H1 (cell line): Measurements from ENCODE around the gene MATR3. TPM values are rescaled to one million over a fixed set of nuclear protein-coding genes. Genes with fewer than 3 reads are reported as not detected.

Experiments
- CTCF ChIA-PET: fragments of 300-600 bp; sonication (Branson Sonifier 250); formaldehyde crosslinking; loops from one replicate; lab custom pipeline; 2021; ENCODE audit not compliant: partially characterized antibody; lab: Charles Lee
- POLR2A ChIA-PET: fragments of 300-600 bp; sonication (Branson Sonifier 250); formaldehyde crosslinking; loops from one replicate; lab custom pipeline; 2021; ENCODE audit warnings: inconsistent platforms; ENCODE audit not compliant: partially characterized antibody; lab: Charles Lee
- DNase-seq, 2 experiments: peaks; one replicate each; pipeline versions ENCODE4 v3.0.0 to v3.0.0-alpha.2; 2010 to 2022; ENCODE audit warnings: low spot score in 2 of 2, low read depth in 1 of 2, mixed read lengths in 1 of 2
- FAIRE-seq: peaks from 2 replicates; lab custom pipeline; 2011; peaks lifted over from hg19 to GRCh38; lab: Jason Lieb, UNC
- H2AFZ ChIP-seq: 2 replicates; pipeline ENCODE4 v1.8.1; 2012; ENCODE audit warnings: low read length, inconsistent platforms
- H2AK5ac ChIP-seq: 2 replicates; pipeline ENCODE4 v1.6.1; 2013; ENCODE audit warnings: low read depth, low read length
- H2BK120ac ChIP-seq: replicated peaks from 2 replicates; pipeline ENCODE3; 2013; ENCODE audit warnings: low read depth, low read length, inconsistent platforms
- H2BK12ac ChIP-seq: 2 replicates; pipeline ENCODE4 v1.6.1; 2013; ENCODE audit warnings: low read depth, low read length
- H2BK15ac ChIP-seq: 2 replicates; pipeline ENCODE4 v1.6.1; 2013; ENCODE audit warnings: low read length
- H2BK20ac ChIP-seq: 2 replicates; pipeline ENCODE4 v1.6.1; 2013; ENCODE audit warnings: low read length
- H2BK5ac ChIP-seq: 2 replicates; pipeline ENCODE4 v1.6.1; 2013; ENCODE audit warnings: low read depth, low read length
- H3K14ac ChIP-seq: 2 replicates; pipeline ENCODE4 v1.6.1; 2013; ENCODE audit warnings: inconsistent platforms; ENCODE audit not compliant: insufficient read length
- H3K18ac ChIP-seq: 2 replicates; pipeline ENCODE4 v1.6.1; 2013; ENCODE audit warnings: low read length; ENCODE audit errors: extremely low read depth
- H3K23ac ChIP-seq: 2 replicates; pipeline ENCODE4 v1.6.1; 2013; ENCODE audit warnings: inconsistent platforms; ENCODE audit not compliant: insufficient read length
- H3K23me2 ChIP-seq: 2 replicates; pipeline ENCODE4 v1.6.1; 2013; ENCODE audit warnings: low read depth, low read length
- H3K27ac ChIP-seq: 2 replicates; pipeline ENCODE4 v1.6.1; 2011; ENCODE audit warnings: low read depth, low read length, inconsistent platforms
- H3K27me3 ChIP-seq, 4 experiments: replicated peaks in 1 of 4; 1 replicate in 1 of 4; 2 replicates in 3 of 4; pipeline versions ENCODE4 v1.6.1 to v1.8.1; 2011 to 2013; ENCODE audit warnings: low read length in 3 of 4, mild to moderate bottlenecking in 3 of 4, inconsistent platforms in 2 of 4, mixed read lengths in 2 of 4, moderate library complexity in 1 of 4; ENCODE audit not compliant: control insufficient read depth in 3 of 4, insufficient read depth in 3 of 4; ENCODE audit errors: extremely low read depth in 1 of 4
- H3K36me3 ChIP-seq, 4 experiments: 2 replicates each; pipeline versions ENCODE4 v1.6.1 to v1.8.1; 2011 to 2013; ENCODE audit warnings: mild to moderate bottlenecking in 4 of 4, low read length in 3 of 4, moderate library complexity in 2 of 4, control low read depth in 1 of 4, inconsistent platforms in 1 of 4; ENCODE audit not compliant: insufficient read depth in 4 of 4, control insufficient read depth in 2 of 4
- H3K4ac ChIP-seq: replicated peaks from 2 replicates; pipeline ENCODE3; 2013; ENCODE audit warnings: low read length, low read depth, mixed read lengths, inconsistent platforms; ENCODE audit not compliant: insufficient read length
- H3K4me1 ChIP-seq, 4 experiments: replicated peaks in 1 of 4; 1 replicate in 1 of 4; 2 replicates in 3 of 4; pipeline versions ENCODE4 v1.6.1 to v1.8.1; 2011 to 2013; ENCODE audit warnings: low read length in 3 of 4, inconsistent platforms in 2 of 4, mixed read lengths in 1 of 4; ENCODE audit not compliant: insufficient read depth in 4 of 4, control insufficient read depth in 3 of 4
- H3K4me2 ChIP-seq, 2 experiments: 2 replicates each; pipeline versions ENCODE4 v1.6.1 to v1.8.1; 2011 to 2013; ENCODE audit warnings: low read depth in 2 of 2, low read length in 2 of 2, control low read depth in 1 of 2, inconsistent platforms in 1 of 2, mild to moderate bottlenecking in 1 of 2; ENCODE audit not compliant: insufficient read depth in 1 of 2
- H3K4me3 ChIP-seq, 4 experiments: fragments of 200-600, 300-600 bp in 1 of 4; sonication (generic), shearing (Covaris generic), sonication (Bioruptor Twin) in 1 of 4; 2 replicates each; pipeline versions ENCODE4 v1.5.1 to v1.8.1; 2011 to 2016; ENCODE audit warnings: low read length in 4 of 4, low read depth in 3 of 4, control low read depth in 2 of 4, inconsistent platforms in 2 of 4, mild to moderate bottlenecking in 2 of 4, mixed read lengths in 1 of 4, moderate library complexity in 1 of 4; ENCODE audit not compliant: insufficient read depth in 2 of 4; ENCODE audit errors: extremely low read depth in 1 of 4
- H3K56ac ChIP-seq: replicated peaks from 2 replicates; pipeline ENCODE3; 2013; ENCODE audit warnings: low read depth, mild to moderate bottlenecking, mixed read lengths, low read length, inconsistent platforms; ENCODE audit not compliant: insufficient read length
- H3K79me1 ChIP-seq: 2 replicates; pipeline ENCODE4 v1.6.1; 2013; ENCODE audit warnings: low read depth, low read length, control low read depth
- H3K79me2 ChIP-seq, 2 experiments: 2 replicates each; pipeline versions ENCODE4 v1.6.1 to v1.8.1; 2012 to 2013; ENCODE audit warnings: low read length in 2 of 2, mild to moderate bottlenecking in 2 of 2, inconsistent platforms in 1 of 2; ENCODE audit not compliant: insufficient read depth in 2 of 2, control insufficient read depth in 1 of 2
- H3K9ac ChIP-seq, 4 experiments: replicated peaks in 1 of 4; 1 replicate in 1 of 4; 2 replicates in 3 of 4; pipeline versions ENCODE4 v1.6.1 to v1.8.1; 2011 to 2013; ENCODE audit warnings: low read depth in 3 of 4, low read length in 3 of 4, control low read depth in 2 of 4, mild to moderate bottlenecking in 2 of 4, moderate library complexity in 2 of 4, inconsistent platforms in 1 of 4; ENCODE audit errors: extremely low read depth in 1 of 4
- H3K9me3 ChIP-seq, 2 experiments: 2 replicates each; pipeline versions ENCODE4 v1.6.1 to v1.8.1; 2012 to 2013; ENCODE audit warnings: mild to moderate bottlenecking in 2 of 2, moderate library complexity in 2 of 2, control low read depth in 1 of 2, inconsistent platforms in 1 of 2, low read depth in 1 of 2, low read length in 1 of 2, mixed read lengths in 1 of 2; ENCODE audit not compliant: insufficient read depth in 2 of 2
- H4K20me1 ChIP-seq, 2 experiments: replicated peaks in 1 of 2; 2 replicates each; pipeline versions ENCODE3 to v1.8.1; 2011 to 2013; ENCODE audit warnings: inconsistent platforms in 2 of 2, low read length in 2 of 2, mild to moderate bottlenecking in 1 of 2; ENCODE audit not compliant: insufficient read depth in 2 of 2, control insufficient read depth in 1 of 2
- H4K5ac ChIP-seq: 2 replicates; pipeline ENCODE4 v1.6.1; 2013; ENCODE audit warnings: low read length, low read depth, mixed read lengths, inconsistent platforms; ENCODE audit not compliant: insufficient read length
- H4K8ac ChIP-seq: 2 replicates; pipeline ENCODE4 v1.8.0; 2013; ENCODE audit warnings: mild to moderate bottlenecking, moderate library complexity, low read length, inconsistent platforms; ENCODE audit not compliant: insufficient read depth; ENCODE audit errors: extremely low read depth
- H4K91ac ChIP-seq: replicated peaks from 2 replicates; pipeline ENCODE3; 2013; ENCODE audit warnings: low read length, mixed read lengths, inconsistent platforms; ENCODE audit not compliant: insufficient read length
- CBX5 ChIP-seq: fragments of 300-800, 300-1000 bp; sonication (generic); IDR thresholded peaks from 2 replicates; pipeline ENCODE4 v1.7.1; 2016; ENCODE audit warnings: antibody characterized with exemption, low read length, low read depth
- EGR1 ChIP-seq: IDR thresholded peaks from 2 replicates; pipeline ENCODE4 v1.6.1; 2011; ENCODE audit warnings: low read depth, low read length, borderline replicate concordance
- EZH2 ChIP-seq: fragments of 200-600 bp; sonication (generic); IDR thresholded peaks from 2 replicates; pipeline ENCODE4 v1.7.1; 2012; ENCODE audit warnings: low read depth, mild to moderate bottlenecking, moderate library complexity, low read length, inconsistent platforms; ENCODE audit not compliant: severe bottlenecking
- KDM5A ChIP-seq: fragments of 200-600 bp; IDR thresholded peaks from 2 replicates; pipeline ENCODE4 v1.7.1; 2012; ENCODE audit warnings: mild to moderate bottlenecking, low read length, inconsistent platforms, mixed read lengths
- NANOG ChIP-seq: IDR thresholded peaks from 2 replicates; pipeline ENCODE4 v1.6.1; 2011; ENCODE audit warnings: low read length, low read depth, mild to moderate bottlenecking, inconsistent platforms; ENCODE audit not compliant: insufficient read depth, poor library complexity, severe bottlenecking
- RBBP5 ChIP-seq: IDR thresholded peaks from 2 replicates; pipeline ENCODE4 v1.7.1; 2012; ENCODE audit warnings: low read depth, mild to moderate bottlenecking, inconsistent platforms, low read length, moderate library complexity, borderline replicate concordance
- TBP ChIP-seq: IDR thresholded peaks from 2 replicates; pipeline ENCODE4 v1.6.1; 2011; ENCODE audit warnings: low read depth, low read length, improper control_type of control experiment
- YY1 ChIP-seq: IDR thresholded peaks from 2 replicates; pipeline ENCODE4 v1.6.1; 2011; ENCODE audit warnings: low read depth, mild to moderate bottlenecking, low read length
- WGBS, 2 experiments: shearing (Covaris generic) in 1 of 2; methylation state at CpG; one replicate each; pipeline versions ENCODE4 v1.1.6 to v1.1.7; 2013 to 2015; ENCODE audit warnings: low lambda C conversion rate in 2 of 2, mixed read lengths in 2 of 2, inconsistent platforms in 1 of 2, low coverage in 1 of 2, missing lambda C conversion rate in 1 of 2; ENCODE audit not compliant: insufficient replicate concordance in 2 of 2, insufficient coverage in 1 of 2, insufficient read length in 1 of 2; ENCODE audit errors: extremely low coverage in 1 of 2, missing lambda C conversion rate in 1 of 2; 5-methylcytosine and 5-hydroxymethylcytosine counted together
- polyA plus RNA-seq, 7 experiments: library from polyadenylated mRNA; depleted of rRNA in 3 of 7; stranded (reverse) in 5 of 7; unstranded in 2 of 7; fragments of >200 nt in 5 of 7; fragments of 200-250 nt in 2 of 7; gene quantifications; 1 replicate in 5 of 7; 2 replicates in 1 of 7; 4 replicates in 1 of 7; pipeline versions ENCODE4 v1.2.1 to v1.2.3, GENCODE V29; 2011 to 2013; ENCODE audit warnings: missing spikeins in 2 of 7, mixed read lengths in 2 of 7
- total RNA-seq: library from RNA; stranded (reverse); fragmentation: NEBNext Ultra II Directional; extraction: Animal tissue kit (Norgen Biotek cat#: 25700); gene quantifications from 2 replicates; pipeline ENCODE4 v1.2.1, GENCODE V29; 2021
- TF ChIP-seq, protein P1 (sequence below), 3 experiments: IDR thresholded peaks; 1 replicate in 2 of 3; 2 replicates in 1 of 3; pipeline versions ENCODE4 v1.5.1 to v1.6.1; 2011; ENCODE audit warnings: low read length in 3 of 3, mild to moderate bottlenecking in 3 of 3, inconsistent platforms in 2 of 3, low read depth in 1 of 3, moderate library complexity in 1 of 3; ENCODE audit not compliant: insufficient read depth in 1 of 3; ENCODE audit errors: control extremely low read depth in 1 of 3

MATR3 gene
- total and polyA plus RNA-seq, 2 of the 8 experiments (the other 6 are each of a cell fraction or from before 2014, with no cell fraction given) = 116 to 389 TPM

DNA sequence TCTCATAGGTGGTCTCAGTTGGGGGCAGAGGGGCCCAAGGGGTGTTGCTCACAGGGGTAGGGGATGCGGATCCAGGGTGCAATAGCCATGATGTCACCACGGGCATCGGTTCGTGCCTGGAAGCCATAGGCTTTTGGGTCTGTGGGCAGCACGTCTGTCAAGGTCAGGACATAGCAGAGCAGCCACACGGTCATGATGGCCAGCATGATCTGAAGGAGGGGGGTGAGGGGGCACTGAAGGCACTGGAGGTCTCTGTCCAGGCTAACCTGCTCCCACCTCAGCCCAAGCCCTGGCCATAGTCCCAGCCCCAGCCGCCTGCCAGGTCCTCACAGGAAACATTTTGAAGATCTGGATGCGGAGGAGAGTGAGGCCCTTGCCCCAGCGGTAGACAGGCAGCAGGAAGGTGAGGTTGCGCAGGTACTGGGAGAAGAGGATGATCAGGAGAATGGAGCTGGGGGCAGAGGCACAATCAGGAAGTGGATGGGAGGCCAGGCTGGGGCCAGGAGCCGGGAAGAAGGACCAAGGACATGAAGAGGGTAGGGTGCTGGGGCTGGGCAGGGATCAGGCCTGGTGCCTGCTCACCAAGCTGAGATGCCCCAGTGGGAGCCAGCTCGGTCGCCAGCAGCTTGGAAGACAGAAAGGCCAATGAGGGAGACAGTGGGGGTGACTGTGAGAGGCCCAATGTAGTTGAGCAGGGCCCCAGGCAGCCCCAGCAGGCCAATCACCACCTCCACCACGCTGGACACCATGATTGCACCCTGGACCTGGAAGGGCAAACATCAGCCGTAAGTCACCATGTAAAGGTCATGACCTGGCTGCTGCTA, 86.3 kb downstream of the MATR3 start:
- no peak overlapping the region for H3K4ac ChIP-seq
- H2BK120ac ChIP-seq = no peak overlapping the region
- 89% methylated on average over 15 of the region's 15 CpGs; no CpG with 5 or more reads in 1 of the 2 experiments for WGBS, 2 experiments
- ChIA-PET CTCF (interaction anchor here (0.6 kb wide), 1 partner anchor 61 kb away, joined by 4 read pairs; no protein-coding TSS in a partner anchor), POLR2A (interaction anchor here (0.6 to 3.1 kb wide), 6 partner anchors 8 to 94 kb away, joined by 3 to 12 read pairs (median 4); partner anchors contain the start of genes PAIP2 and PROB1)
- H2BK12ac ChIP-seq = no peak overlapping the region
- H3K23me2 ChIP-seq = no peaks in the 10 kb centered on the region
- no peak overlapping the region for H3K23ac ChIP-seq
- H3K18ac ChIP-seq = no peak overlapping the region
- H3K27me3 ChIP-seq = no peaks in the 10 kb centered on the region
- FAIRE-seq = no peak
- H2BK5ac ChIP-seq = no peak overlapping the region; the same call in 1 of the 2 replicates
- no peak overlapping the region for H3K4me3 ChIP-seq
- no peak overlapping the region for H3K27ac ChIP-seq
- H3K4me2 ChIP-seq = no peak overlapping the region
- no peak overlapping the region for H2BK15ac ChIP-seq
- H4K5ac ChIP-seq = no peak overlapping the region
- DNase-seq = no peak
- no peak overlapping the region for H2AFZ ChIP-seq
- H4K91ac ChIP-seq = no peak overlapping the region
- H4K20me1 ChIP-seq = peaks cover 0 to 5% of the 10 kb centered on the region in 2 experiments
- no peaks in the 10 kb centered on the region for H3K9me3 ChIP-seq
- no peaks in the 10 kb centered on the region for H3K36me3 ChIP-seq
- no peak overlapping the region; the same call in 1 of the 2 replicates for H4K8ac ChIP-seq
- H3K14ac ChIP-seq = no peak overlapping the region
- no peak overlapping the region for H2BK20ac ChIP-seq
- H3K4me1 ChIP-seq = peaks cover 0 to 11% (median 0%) of the 10 kb centered on the region in 4 experiments; a peak in 2 of 7 replicates
- no peaks in the 10 kb centered on the region for H3K79me2 ChIP-seq
- no peak overlapping the region for H2AK5ac ChIP-seq
- peaks cover 2% of the 10 kb centered on the region; the same call in 1 of the 2 replicates for H3K79me1 ChIP-seq
- no peak overlapping the region for H3K56ac ChIP-seq
- TF ChIP-seq EZH2 = no peak
- TF ChIP-seq EGR1 = no peak
- TF ChIP-seq, protein P1, sequence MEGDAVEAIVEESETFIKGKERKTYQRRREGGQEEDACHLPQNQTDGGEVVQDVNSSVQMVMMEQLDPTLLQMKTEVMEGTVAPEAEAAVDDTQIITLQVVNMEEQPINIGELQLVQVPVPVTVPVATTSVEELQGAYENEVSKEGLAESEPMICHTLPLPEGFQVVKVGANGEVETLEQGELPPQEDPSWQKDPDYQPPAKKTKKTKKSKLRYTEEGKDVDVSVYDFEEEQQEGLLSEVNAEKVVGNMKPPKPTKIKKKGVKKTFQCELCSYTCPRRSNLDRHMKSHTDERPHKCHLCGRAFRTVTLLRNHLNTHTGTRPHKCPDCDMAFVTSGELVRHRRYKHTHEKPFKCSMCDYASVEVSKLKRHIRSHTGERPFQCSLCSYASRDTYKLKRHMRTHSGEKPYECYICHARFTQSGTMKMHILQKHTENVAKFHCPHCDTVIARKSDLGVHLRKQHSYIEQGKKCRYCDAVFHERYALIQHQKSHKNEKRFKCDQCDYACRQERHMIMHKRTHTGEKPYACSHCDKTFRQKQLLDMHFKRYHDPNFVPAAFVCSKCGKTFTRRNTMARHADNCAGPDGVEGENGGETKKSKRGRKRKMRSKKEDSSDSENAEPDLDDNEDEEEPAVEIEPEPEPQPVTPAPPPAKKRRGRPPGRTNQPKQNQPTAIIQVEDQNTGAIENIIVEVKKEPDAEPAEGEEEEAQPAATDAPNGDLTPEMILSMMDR (IDR thresholded peaks at IDR 0.05; ENCODE audit: control extremely low read depth in 1 of 3, insufficient read depth in 1 of 3, low read depth in 1 of 3, low read length in 3 of 3) = no peak
- no peak for TF ChIP-seq YY1
- no peak for TF ChIP-seq RBBP5
- TF ChIP-seq NANOG = no peak
- TF ChIP-seq TBP = no peak
- no peak for TF ChIP-seq CBX5
- no peak for TF ChIP-seq KDM5A
- H3K9ac ChIP-seq = no peak overlapping the region
